GM19468 (cell line): Measurements from ENCODE around the gene WDFY4.

ENCODE experiments used
- ATAC-seq: cut with Tn5 transposase; IDR thresholded peaks from one replicate; pipeline ENCODE4 v1.9.1; 2021; ENCODE audit warnings: mild to moderate bottlenecking, moderate library complexity, moderate number of reproducible peaks; ENCODE audit not compliant: unreplicated experiment; ENCODE audit errors: extremely low read depth

The WDFY4 gene

DNA sequence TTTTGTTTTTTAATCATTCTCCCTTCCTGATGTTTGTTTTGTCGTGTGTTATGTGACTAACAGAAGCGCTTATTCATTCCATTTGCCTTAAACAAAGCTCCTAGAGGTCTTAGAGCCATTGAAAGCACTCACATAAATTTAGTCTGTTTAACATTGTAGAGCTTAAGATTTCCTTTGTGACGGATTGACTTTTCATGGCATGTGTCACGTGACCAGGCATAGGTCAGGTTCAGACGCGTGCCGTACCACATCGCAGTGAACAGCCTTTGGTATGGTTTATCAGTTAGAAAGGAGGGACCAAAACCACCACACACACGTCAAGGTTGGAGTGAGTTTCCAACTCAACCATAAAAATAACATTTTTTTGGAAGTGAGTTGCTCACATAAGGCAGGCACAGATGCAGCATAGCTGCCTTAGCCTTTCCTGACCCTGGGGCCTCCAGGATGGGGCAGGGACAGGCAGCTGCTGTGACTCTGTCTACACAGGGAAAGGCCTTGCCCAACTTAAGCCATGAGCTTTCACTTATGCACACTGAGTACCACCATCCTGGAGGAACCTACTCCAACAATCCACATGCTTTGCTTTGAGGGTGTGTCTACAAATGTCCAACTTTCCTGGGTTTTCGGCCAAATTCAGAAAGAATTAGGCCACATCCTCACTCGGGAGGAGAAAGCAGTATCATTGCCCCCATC is 55.5 kb downstream of the WDFY4 start:
- no peak for ATAC-seq

DNA sequence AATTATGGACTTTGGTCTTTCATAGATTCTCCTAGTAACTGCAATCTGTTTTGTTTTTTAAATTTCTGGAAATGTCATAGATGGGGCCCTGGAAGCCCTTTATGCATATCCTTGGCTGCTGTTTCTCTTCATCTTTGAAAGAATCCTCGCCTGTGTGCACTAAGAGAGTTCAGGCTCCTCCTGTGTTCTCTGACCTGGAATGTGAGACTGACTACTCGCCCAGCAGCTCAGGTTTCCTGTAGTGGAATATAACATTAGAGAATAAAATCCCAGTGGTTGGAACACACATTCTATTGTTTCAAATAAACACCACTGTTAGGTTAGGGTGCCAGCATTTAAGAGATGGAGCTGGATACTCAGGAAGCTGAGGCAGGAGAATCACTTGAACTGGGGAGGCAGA is 56.3 kb downstream of the WDFY4 start:
- no peak for ATAC-seq

GRCh38 chr10:48742891-48743860 is 58.5 kb downstream of the WDFY4 start:
- no peak for ATAC-seq

DNA sequence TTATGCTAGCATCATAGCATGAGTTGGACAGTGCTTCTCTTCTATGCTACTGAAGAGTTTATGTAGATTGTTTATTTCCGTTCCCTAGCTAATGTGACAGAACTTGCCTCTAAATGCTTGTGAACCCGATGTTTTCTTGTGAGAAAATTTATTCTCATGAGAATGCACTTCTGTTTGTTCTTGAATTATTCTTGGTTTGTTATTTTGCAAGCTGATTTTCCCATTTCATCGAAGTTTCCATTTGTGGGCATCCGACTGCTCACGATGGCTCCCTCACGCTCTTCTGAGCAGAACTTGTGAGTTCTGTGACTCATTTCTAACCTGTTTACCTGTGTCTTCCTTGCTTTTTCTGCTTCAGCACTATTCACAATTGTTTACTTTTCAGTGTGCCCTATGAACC is 59.9 kb downstream of the WDFY4 start:
- ATAC-seq: no peak

DNA sequence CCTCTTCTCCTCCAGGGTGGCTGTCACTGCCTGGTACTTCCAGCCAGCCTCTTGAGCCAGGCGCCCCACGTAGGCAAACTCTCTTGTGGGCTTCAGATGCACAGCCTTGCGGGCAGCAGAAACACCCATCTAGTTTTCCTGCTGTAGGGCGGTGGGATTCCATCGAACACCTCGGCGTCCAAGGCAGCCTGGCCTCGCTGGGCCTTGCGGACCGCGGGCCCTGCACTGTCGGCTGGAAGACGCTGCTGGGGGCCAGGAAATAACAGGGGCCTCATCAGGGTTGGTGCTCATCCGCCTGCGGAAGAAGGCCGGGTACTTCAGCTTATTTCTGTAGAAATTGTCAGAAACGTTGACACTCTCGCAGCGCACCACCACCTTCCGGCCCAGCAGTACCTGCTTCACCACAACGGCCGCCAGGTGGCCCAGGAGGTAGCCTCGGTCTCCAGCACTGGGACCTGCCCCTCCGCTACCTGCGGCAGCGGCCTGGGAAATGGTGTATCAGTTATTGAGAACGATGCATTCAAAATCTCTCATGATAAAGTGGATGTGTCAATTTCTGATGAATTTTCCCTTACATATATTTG is 61.1 kb downstream of the WDFY4 start:
- ATAC-seq: no peak

GRCh38 chr10:48748573-48748972 is 63.9 kb downstream of the WDFY4 start:
- no peak for ATAC-seq

DNA sequence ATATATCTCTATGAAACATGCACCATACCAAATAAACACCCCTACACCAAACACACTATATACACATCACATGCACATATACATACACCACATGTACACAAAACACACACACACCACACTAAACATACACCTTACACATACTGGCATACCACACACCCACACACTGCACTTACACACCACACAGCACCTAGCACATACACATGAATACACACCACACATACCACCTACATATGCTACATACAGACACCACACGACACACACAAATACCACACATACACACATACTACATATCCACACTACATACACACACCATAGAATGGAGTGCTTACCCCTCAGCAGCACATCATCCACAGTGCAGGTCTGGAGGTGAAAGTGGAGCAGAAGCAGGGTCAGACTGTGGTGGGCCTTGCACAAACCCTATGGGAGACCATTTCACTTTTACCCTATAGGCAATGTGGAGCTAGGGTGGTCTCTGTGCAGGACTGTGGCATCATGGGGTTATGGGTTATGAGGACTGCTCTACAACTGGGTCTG is 64.6 kb downstream of the WDFY4 start:
- no peak for ATAC-seq

DNA sequence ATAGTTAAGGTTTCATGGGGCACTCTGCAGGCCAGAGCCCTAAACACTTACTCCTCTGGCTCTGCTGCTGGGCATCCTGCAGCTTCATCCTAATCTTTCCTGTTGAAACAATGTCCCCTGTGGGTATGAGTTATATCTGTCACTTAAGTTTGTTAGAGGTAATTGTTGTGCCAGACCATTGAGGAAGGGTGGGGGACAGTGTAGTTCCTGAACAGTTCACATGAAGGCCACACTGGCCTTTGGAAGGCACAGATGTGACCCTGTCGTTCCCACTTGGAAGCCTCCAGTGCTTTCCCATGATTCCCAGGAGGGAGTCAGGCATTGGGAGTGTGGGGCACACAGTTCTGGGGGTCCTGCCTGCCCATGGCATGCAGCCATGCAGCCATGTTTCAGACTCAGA is 65.3 kb downstream of the WDFY4 start:
- no peak for ATAC-seq

DNA sequence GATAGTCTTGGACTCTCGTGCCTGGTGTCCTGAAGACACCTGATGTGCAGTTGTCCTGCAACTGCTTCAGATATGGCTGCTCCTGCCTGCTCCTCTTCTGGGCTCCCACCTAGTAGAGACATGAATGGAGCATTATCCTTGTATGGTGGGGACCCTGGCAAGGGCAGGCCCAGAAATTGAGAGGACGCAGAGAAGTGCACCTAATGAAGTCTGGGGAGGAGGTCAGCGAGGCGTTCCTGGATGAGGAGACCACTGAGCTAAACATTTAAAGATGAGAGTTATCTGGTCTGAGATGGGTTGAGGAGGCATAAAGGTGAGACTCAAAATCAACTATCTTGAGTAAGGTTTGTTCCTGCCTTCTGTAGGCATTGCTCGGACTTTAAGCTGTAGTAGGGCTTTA is 66.3 kb downstream of the WDFY4 start:
- no peak for ATAC-seq

- no peak for ATAC-seq
These were observed 67.1 kb downstream of the WDFY4 start for GRCh38 chr10:48751730-48752129.

DNA sequence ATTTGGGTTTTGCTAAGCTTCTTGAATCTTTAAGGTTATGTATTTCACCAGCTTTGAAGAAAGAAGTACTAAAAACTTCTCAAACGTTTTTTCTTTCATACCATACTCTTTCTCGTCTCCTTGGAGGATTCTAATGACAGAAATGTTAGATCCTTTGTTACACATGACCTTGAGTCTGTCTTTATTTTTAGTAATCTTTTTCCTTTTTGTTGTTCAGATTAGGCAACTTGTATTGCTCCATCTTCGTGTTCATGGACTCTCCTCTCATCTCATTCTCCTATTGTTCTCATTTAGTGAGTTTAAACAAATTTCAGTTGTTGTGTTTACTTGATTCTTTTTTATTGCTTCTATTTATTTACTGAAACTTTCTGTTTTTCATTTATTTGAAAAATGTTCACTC is 73.7 kb downstream of the WDFY4 start:
- no peak for ATAC-seq

GRCh38 chr10:48759113-48759901 is 74.6 kb downstream of the WDFY4 start:
- ATAC-seq: peak; percentile 83

DNA sequence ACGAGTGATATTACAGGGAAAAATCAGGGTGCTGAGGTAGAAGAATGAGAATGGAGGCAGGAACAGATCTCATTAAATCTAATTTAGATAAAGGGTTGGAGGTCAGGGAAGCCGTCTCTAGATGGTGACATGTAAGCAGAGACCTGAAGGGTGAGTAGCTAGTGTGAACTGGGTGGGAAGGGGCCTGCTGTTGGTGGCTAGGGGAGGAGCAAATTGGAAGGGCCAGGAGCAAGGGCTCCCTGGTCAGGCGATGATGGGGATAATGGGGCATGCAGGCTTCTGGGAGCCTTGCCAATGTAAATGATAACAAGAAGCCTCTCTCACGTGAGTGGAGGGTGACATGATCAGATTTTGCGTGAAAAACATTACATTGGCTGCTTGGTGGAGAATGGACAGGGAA is 76.3 kb downstream of the WDFY4 start:
- no peak for ATAC-seq

DNA sequence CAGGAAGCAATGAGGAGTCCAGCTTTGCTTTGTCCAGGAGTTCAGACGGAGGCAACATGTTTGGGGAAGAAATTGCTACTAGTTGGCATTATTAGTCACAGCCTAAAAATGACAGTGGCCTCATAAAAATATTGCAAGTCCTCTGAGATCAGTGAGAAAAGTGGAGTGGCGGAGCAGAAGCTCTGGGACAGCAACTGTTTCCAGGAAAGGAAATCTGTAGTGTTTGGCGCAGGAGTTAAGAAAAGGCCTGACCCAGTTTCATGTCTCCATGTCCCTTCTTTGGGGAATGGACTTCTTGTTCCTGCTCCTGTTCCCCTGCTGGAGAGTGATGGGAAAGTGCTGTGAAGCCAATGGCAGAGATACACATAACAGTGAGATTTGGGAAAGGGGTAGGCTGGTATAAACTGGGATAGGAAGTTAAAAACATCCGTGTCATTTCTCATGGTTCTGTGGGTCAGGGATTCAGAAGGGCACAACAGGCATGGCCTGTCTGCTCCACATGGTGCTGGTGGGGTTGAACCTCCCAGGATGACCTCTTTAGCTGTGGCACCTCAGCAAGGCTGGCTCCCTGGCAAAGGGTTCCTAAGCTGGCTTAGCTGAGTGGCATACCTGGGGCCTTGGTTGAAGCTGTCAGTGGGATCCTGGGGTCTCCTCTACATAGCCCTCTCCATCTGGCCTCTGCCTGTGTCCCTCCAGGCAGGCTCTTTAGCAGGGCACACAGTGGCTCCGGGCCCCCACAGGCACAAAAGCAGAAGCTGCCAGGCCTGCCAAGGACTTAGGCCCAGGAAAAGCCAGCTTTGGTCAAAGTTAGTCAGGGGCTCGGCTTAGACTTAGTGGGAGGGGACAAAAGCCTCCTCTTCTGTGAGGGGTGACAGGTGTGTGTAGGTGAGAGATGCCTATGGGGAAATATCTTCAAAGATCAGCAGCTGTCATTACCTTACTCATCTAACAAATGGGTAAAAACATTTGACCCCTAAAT is 77.7 kb downstream of the WDFY4 start:
- no peak for ATAC-seq

DNA sequence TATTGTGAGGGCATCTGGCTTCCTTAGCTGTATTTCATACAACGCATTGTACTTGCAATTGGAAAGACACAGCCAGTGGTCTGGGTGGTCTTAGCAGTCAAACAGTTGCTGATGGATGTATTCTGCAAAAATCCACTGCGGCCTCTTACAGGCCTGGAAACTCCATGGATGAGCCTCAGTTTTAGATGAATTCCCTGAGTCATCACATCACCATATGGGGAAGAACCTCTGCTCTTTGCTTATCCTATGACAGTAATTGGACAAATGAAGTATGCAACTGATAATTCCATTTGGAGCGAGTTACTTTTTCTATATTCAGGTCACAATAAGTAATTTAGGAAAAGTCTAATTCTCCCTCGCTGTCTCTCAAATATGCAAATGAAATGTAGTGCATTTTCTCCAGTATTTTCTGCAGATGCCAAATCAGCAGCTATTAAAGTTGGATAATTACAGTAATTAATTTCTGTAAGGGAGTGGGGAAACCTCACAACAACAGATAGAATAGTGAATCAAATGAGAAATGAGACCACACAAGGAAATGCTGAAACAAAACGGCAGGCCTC is 78.8 kb downstream of the WDFY4 start:
- ATAC-seq: no peak

GRCh38 chr10:48764486-48764885 is 79.8 kb downstream of the WDFY4 start:
- ATAC-seq: no peak

GRCh38 chr10:48765039-48765438 is 80.4 kb downstream of the WDFY4 start:
- ATAC-seq: no peak

GRCh38 chr10:48765527-48765926 is 80.9 kb downstream of the WDFY4 start:
- no peak for ATAC-seq
